ENCODE measurements around the gene SEC61A2.
A peak's percentile ranks its signal among the peaks of the same experiment; 100 is the strongest.

SEC61A2 gene

GRCh38 chr10:12214093-12214492, 84.6 kb downstream of the SEC61A2 start:
- Histone ChIP-seq H3K9me3 (no peaks in the 10 kb centered on the region), H3K4me3 (ENCODE audit: low read depth, low read length) (no peak overlapping the region), H3K36me3 (peaks cover 62% of the 10 kb centered on the region), H3K27me3 (no peaks in the 10 kb centered on the region), H3K4me1 (peaks cover 5% of the 10 kb centered on the region; the same call in 1 of the 2 replicates)
- no peak for DNase-seq
- TF ChIP-seq CTCF (IDR thresholded peaks at IDR 0.05; ENCODE audit: low read depth, low read length), result no peak

GRCh38 chr10:12214763-12215218, 85.3 kb downstream of the SEC61A2 start:
- TF ChIP-seq CTCF (IDR thresholded peaks at IDR 0.05; ENCODE audit: low read depth, low read length), result peak; percentile 68
- peak; percentile 56 for DNase-seq
- Histone ChIP-seq H3K9me3 (no peaks in the 10 kb centered on the region), H3K4me1 (peaks cover 5% of the 10 kb centered on the region; the same call in 1 of the 2 replicates), H3K4me3 (ENCODE audit: low read depth, low read length) (no peak overlapping the region), H3K27me3 (no peaks in the 10 kb centered on the region), H3K36me3 (peaks cover 61% of the 10 kb centered on the region)
